Natural killer cell (primary cell): Measurements from ENCODE around the gene NTM. TPM values are rescaled to one million over a fixed set of nuclear protein-coding genes. Genes with fewer than 3 reads are reported as not detected.
"Not testable (repeated sequence)": the region's sequence is repeated elsewhere in the genome, so short reads cannot be mapped to it uniquely, and the experiment has no call there.

ENCODE experiments used
- ATAC-seq, 3 donors: fragments of 150-1000 bp in 2 of 3; fragments of 200-7000 bp in 1 of 3; cut with Tn5 transposase; 1 replicate in 1 of 3; 2 replicates in 2 of 3; pipeline ENCODE4 v1.10.0; 2021; ENCODE audit warnings: mild to moderate bottlenecking in 2 of 3, moderate library complexity in 2 of 3
- DNase-seq, 2 donors: peaks; one replicate each; pipeline versions ENCODE4 v3.0.0 to v3.0.0-alpha.2; 2013 to 2021; ENCODE audit warnings: mixed read lengths in 1 of 2
- H3K27ac ChIP-seq: one replicate; pipeline ENCODE4 v1.5.1; 2013; ENCODE audit warnings: mild to moderate bottlenecking, low read length
- H3K27me3 ChIP-seq: one replicate; pipeline ENCODE4 v1.6.1; 2013; ENCODE audit warnings: low read length; ENCODE audit not compliant: control insufficient read depth, insufficient read depth
- H3K36me3 ChIP-seq: one replicate; pipeline ENCODE4 v1.6.1; 2013; ENCODE audit warnings: low read length; ENCODE audit not compliant: control insufficient read depth, insufficient read depth
- H3K4me1 ChIP-seq: one replicate; pipeline ENCODE4 v1.6.1; 2013; ENCODE audit warnings: low read length; ENCODE audit not compliant: control insufficient read depth, insufficient read depth
- H3K4me3 ChIP-seq: one replicate; pipeline ENCODE4 v1.5.1; 2013; ENCODE audit warnings: low read length
- H3K9me3 ChIP-seq: one replicate; pipeline ENCODE4 v1.6.1; 2013; ENCODE audit warnings: low read length; ENCODE audit not compliant: control insufficient read depth, insufficient read depth
- H3K27ac Mint-ChIP-seq, 2 donors: one replicate each; pipeline ENCODE4 v1.8.0; 2022; ENCODE audit warnings: mild to moderate bottlenecking in 2 of 2, mixed read lengths in 2 of 2, moderate library complexity in 1 of 2
- H3K27me3 Mint-ChIP-seq, 2 donors: one replicate each; pipeline ENCODE4 v1.8.0; 2022; ENCODE audit warnings: low read depth in 2 of 2, mixed read lengths in 2 of 2
- H3K36me3 Mint-ChIP-seq: one replicate; pipeline ENCODE4 v1.8.0; 2022; ENCODE audit warnings: mixed read lengths
- H3K4me1 Mint-ChIP-seq, 2 donors: one replicate each; pipeline ENCODE4 v1.8.0; 2022; ENCODE audit warnings: mixed read lengths in 2 of 2
- H3K4me3 Mint-ChIP-seq: one replicate; pipeline ENCODE4 v1.8.0; 2022; ENCODE audit warnings: mild to moderate bottlenecking, moderate library complexity, mixed read lengths
- H3K9me3 Mint-ChIP-seq, 2 donors: one replicate each; pipeline ENCODE4 v1.8.0; 2022; ENCODE audit warnings: mixed read lengths in 2 of 2
- CTCF ChIP-seq: fragments of 200-600 bp; IDR thresholded peaks from one replicate; pipeline ENCODE4 v1.8.0; 2022; ENCODE audit warnings: antibody characterized with exemption
- WGBS: methylation state at CpG from one replicate; pipeline ENCODE4 v1.1.7; 2013; ENCODE audit warnings: missing lambda C conversion rate; ENCODE audit not compliant: insufficient coverage; 5-methylcytosine and 5-hydroxymethylcytosine counted together
- intact Hi-C: fragments of 100-400 bp; cut with micrococcal nuclease; formaldehyde crosslinking; loops from one replicate; pipeline ENCODE4 v1.14.2; 2022
- total RNA-seq, 4 donors: library from RNA; stranded (reverse); fragments of 120-200 nt in 1 of 4; gene quantifications; one replicate each; pipeline versions ENCODE4 v1.2.3 to v1.2.4, GENCODE V29; 2013 to 2022

Gene NTM
- total RNA-seq, 3 donors from 2014 or later (not counting 1 experiment from before 2014, with no cell fraction given) = not detected

- H3K4me1 ChIP-seq = no peaks in the 10 kb centered on the region
- intact Hi-C loops = no loop called here
- H3K9me3 ChIP-seq = no peaks in the 10 kb centered on the region
- WGBS = 94% methylated on average over 8 of the region's 8 CpGs
- H3K4me3 ChIP-seq = no peak overlapping the region
- no peak for DNase-seq
- no peak overlapping the region for H3K4me3 Mint-ChIP-seq
- H3K4me1 Mint-ChIP-seq = no peaks in the 10 kb centered on the region
- no peak for ATAC-seq
- no peak overlapping the region for H3K27ac Mint-ChIP-seq
- H3K36me3 Mint-ChIP-seq = no peaks in the 10 kb centered on the region
- H3K36me3 ChIP-seq = no peaks in the 10 kb centered on the region
- no peak for TF ChIP-seq CTCF
- no peaks in the 10 kb centered on the region for H3K9me3 Mint-ChIP-seq
- H3K27me3 ChIP-seq = no peaks in the 10 kb centered on the region
- no peaks in the 10 kb centered on the region for H3K27me3 Mint-ChIP-seq
- no peak overlapping the region for H3K27ac ChIP-seq
Observed at GRCh38 chr11:132318421-132319157, 948.2 kb downstream of the NTM start.

GRCh38 chr11:132319419-132319818 lies 949.0 kb downstream of the NTM start:
- H3K27ac ChIP-seq, H3K9me3 ChIP-seq, DNase-seq, H3K27ac Mint-ChIP-seq, H3K4me1 ChIP-seq, H3K4me1 Mint-ChIP-seq, intact Hi-C loops, H3K9me3 Mint-ChIP-seq, H3K4me3 Mint-ChIP-seq, H3K27me3 Mint-ChIP-seq, H3K4me3 ChIP-seq, H3K27me3 ChIP-seq, H3K36me3 ChIP-seq, ATAC-seq, H3K36me3 Mint-ChIP-seq: not testable (repeated sequence)
- 85% methylated on average over 6 of the region's 6 CpGs for WGBS

- H3K27ac ChIP-seq = no peak overlapping the region
- no peaks in the 10 kb centered on the region for H3K27me3 ChIP-seq
- intact Hi-C loops = no loop called here
- no peaks in the 10 kb centered on the region for H3K4me1 Mint-ChIP-seq
- H3K27me3 Mint-ChIP-seq = no peaks in the 10 kb centered on the region
- no peaks in the 10 kb centered on the region for H3K4me1 ChIP-seq
- H3K4me3 ChIP-seq = no peak overlapping the region
- H3K36me3 ChIP-seq = no peaks in the 10 kb centered on the region
- TF ChIP-seq CTCF = no peak
- no peaks in the 10 kb centered on the region for H3K36me3 Mint-ChIP-seq
- peaks cover 5% of the 10 kb centered on the region for H3K9me3 ChIP-seq
- no peak for ATAC-seq
- WGBS = 60% methylated on average over 6 of the region's 7 CpGs
- H3K4me3 Mint-ChIP-seq = no peak overlapping the region
- no peak overlapping the region for H3K27ac Mint-ChIP-seq
- no peak for DNase-seq
- peaks cover 6 to 7% of the 10 kb centered on the region in 2 donors for H3K9me3 Mint-ChIP-seq
Observed at GRCh38 chr11:132330515-132330914, 960.1 kb downstream of the NTM start.

- DNase-seq (no peak), ATAC-seq (no peak)
- Histone ChIP-seq H3K4me1 (no peaks in the 10 kb centered on the region), H3K4me3 (no peak overlapping the region), H3K27me3 (no peaks in the 10 kb centered on the region), H3K36me3 (no peaks in the 10 kb centered on the region), H3K9me3 (peaks cover 5% of the 10 kb centered on the region), H3K27ac (no peak overlapping the region)
- intact Hi-C loops = no loop called here
- 70% methylated on average over 9 of the region's 9 CpGs for WGBS
- Mint-ChIP-seq H3K27me3 (no peaks in the 10 kb centered on the region), H3K4me1 (no peaks in the 10 kb centered on the region), H3K27ac (no peak overlapping the region), H3K9me3 (peaks cover 6 to 7% of the 10 kb centered on the region in 2 donors), H3K4me3 (no peak overlapping the region), H3K36me3 (no peaks in the 10 kb centered on the region)
- no peak for TF ChIP-seq CTCF
Observed at GRCh38 chr11:132332521-132332920, 962.1 kb downstream of the NTM start.
